Spleen (tissue), 7 donors: ENCODE measurements around the gene CDCA3.

Source experiments
- POLR2A ChIP-seq, 3 donors: fragments of 450-650 bp; IDR thresholded peaks; one replicate each; pipeline ENCODE4 v1.5.1; 2017; ENCODE audit warnings: antibody characterized with exemption in 3 of 3, mild to moderate bottlenecking in 1 of 3
- POLR2AphosphoS5 ChIP-seq, 3 donors: sonication (generic); formaldehyde crosslinking; IDR thresholded peaks; one replicate each; pipeline ENCODE4 v1.5.1; 2017; ENCODE audit warnings: antibody characterized with exemption in 3 of 3
- TF ChIP-seq, protein P1 (sequence below), 11 experiments: fragments of 200-600 bp in 7 of 11; fragments of 450-650 bp in 4 of 11; sonication (generic) in 4 of 11; IDR thresholded peaks in 8 of 11; conservative IDR thresholded peaks in 3 of 11; 1 replicate in 7 of 11; 2 replicates in 4 of 11; pipeline versions ENCODE4 v1.4.0 to v1.8.0; 2016 to 2021; ENCODE audit warnings: antibody characterized with exemption in 11 of 11, inconsistent platforms in 4 of 11, mild to moderate bottlenecking in 1 of 11
- donor health status: DM: no; HTN: no; CAD: no; lungs with moderate emphysema.
- donor health status: DM: no; HTN: no; CAD: no.
- donor health status: DM: no; HTN: no; CAD: no.

DNA sequence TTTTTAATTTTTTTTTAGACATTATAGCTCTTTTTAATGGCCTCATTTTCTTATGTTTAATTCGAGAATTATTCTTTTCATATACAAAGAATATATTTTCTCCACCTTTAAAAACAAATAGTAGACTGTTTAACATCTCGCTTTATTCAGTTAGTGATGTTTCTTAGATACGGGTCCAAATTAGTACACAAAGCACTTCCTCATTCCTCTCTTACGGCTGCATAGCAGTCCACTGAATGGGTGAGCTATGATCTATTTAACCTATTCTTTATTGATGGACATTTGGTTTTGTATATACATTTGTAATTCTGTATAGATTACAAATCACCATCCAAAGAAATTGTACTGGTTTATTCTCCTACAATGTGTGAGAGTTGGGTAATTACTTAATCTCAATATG, 37.7 kb downstream of the CDCA3 start:
- TF ChIP-seq, protein P1, sequence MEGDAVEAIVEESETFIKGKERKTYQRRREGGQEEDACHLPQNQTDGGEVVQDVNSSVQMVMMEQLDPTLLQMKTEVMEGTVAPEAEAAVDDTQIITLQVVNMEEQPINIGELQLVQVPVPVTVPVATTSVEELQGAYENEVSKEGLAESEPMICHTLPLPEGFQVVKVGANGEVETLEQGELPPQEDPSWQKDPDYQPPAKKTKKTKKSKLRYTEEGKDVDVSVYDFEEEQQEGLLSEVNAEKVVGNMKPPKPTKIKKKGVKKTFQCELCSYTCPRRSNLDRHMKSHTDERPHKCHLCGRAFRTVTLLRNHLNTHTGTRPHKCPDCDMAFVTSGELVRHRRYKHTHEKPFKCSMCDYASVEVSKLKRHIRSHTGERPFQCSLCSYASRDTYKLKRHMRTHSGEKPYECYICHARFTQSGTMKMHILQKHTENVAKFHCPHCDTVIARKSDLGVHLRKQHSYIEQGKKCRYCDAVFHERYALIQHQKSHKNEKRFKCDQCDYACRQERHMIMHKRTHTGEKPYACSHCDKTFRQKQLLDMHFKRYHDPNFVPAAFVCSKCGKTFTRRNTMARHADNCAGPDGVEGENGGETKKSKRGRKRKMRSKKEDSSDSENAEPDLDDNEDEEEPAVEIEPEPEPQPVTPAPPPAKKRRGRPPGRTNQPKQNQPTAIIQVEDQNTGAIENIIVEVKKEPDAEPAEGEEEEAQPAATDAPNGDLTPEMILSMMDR (IDR thresholded peaks at IDR 0.05 in 8 of 11, conservative IDR thresholded peaks at IDR 0.05 in 3 of 11), result no peak
- TF ChIP-seq POLR2AphosphoS5 (IDR thresholded peaks at IDR 0.05) (no peak), POLR2A (IDR thresholded peaks at IDR 0.05) (no peak)
